Measurements from ENCODE around the gene SH3PXD2B. TPM values are rescaled to one million over a fixed set of nuclear protein-coding genes. Genes with fewer than 3 reads are reported as not detected.

SH3PXD2B gene
- total RNA-seq, 1 experiment from 2014 or later, result 27.5 TPM

DNA sequence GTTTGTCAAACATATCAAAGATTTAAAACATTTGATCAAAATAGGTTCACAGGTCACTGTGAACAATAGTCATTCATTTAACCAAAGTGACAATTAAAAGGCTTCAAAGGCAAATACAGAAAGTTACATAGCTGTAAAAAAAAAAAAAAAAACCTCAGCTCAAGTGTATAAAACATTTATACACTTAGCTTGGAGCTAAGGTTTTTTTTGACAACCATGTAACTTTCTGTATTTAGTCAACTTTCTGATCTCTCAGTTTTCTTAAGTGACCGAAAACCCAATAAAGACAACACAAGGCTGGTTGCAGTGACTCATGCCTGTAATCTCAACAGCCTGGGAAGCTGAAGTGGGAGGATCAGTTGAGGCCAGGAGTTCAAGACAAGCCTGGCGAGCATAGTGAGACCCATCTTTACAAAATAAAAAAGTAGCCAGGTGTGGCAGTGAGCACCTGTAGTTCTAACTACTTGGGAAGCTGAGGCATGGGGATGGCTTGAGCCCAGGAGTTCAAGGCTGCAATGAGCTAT lies 154.3 kb downstream of the SH3PXD2B start:
- RAD21 ChIA-PET (ENCODE audit: low non-redundant PET in 1 of 2, low total read pairs in 2 of 2, uncharacterized antibody in 2 of 2, unreplicated experiment in 2 of 2), result no interaction called here
- intact Hi-C loops (cut with micrococcal nuclease), result loop anchor here (10.0 kb wide), 1 partner anchor 295 kb away; the partner anchor contains the start of gene FBXW11
- Histone ChIP-seq H4K20me1 (ENCODE audit: insufficient read depth) (no peaks in the 10 kb centered on the region), H3K4me3 (replicated peaks in 1 of 2; ENCODE audit: low read depth in 1 of 2, low read length in 2 of 2) (peak overlapping the region in 1 of 2 experiments; percentile 19; a peak in 1 of 4 replicates), H3K4me1 (ENCODE audit: control insufficient read depth in 1 of 2, insufficient read depth in 2 of 2, low read length in 2 of 2) (peaks cover 21 to 27% of the 10 kb centered on the region in 2 experiments), H3K27ac (ENCODE audit: low read depth, low read length) (no peak overlapping the region), H3K9me2 (ENCODE audit: insufficient read depth) (no peaks in the 10 kb centered on the region), H3K4me2 (ENCODE audit: low read length) (peak overlapping the region; percentile 67), H3K36me3 (ENCODE audit: control insufficient read depth in 1 of 2, insufficient read depth in 2 of 2, low read length in 2 of 2) (no peaks in the 10 kb centered on the region), H3K27me3 (ENCODE audit: insufficient read depth, low read length) (no peaks in the 10 kb centered on the region), H2AFZ (ENCODE audit: low read depth, low read length, poor library complexity, severe bottlenecking) (peak overlapping the region; percentile 57), H3K9me3 (ENCODE audit: control insufficient read depth in 1 of 2, insufficient read depth in 1 of 2, low read depth in 1 of 2, low read length in 2 of 2) (no peaks in the 10 kb centered on the region), H3K9ac (ENCODE audit: low read length) (no peak overlapping the region), H3K79me2 (ENCODE audit: insufficient read depth, low read length) (no peaks in the 10 kb centered on the region)
- TF ChIP-seq, protein P1, sequence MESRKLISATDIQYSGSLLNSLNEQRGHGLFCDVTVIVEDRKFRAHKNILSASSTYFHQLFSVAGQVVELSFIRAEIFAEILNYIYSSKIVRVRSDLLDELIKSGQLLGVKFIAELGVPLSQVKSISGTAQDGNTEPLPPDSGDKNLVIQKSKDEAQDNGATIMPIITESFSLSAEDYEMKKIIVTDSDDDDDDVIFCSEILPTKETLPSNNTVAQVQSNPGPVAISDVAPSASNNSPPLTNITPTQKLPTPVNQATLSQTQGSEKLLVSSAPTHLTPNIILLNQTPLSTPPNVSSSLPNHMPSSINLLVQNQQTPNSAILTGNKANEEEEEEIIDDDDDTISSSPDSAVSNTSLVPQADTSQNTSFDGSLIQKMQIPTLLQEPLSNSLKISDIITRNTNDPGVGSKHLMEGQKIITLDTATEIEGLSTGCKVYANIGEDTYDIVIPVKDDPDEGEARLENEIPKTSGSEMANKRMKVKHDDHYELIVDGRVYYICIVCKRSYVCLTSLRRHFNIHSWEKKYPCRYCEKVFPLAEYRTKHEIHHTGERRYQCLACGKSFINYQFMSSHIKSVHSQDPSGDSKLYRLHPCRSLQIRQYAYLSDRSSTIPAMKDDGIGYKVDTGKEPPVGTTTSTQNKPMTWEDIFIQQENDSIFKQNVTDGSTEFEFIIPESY (IDR thresholded peaks at IDR 0.05; ENCODE audit: extremely low read depth, insufficient replicate concordance, low read length), result no peak
- TF ChIP-seq ELF1 (IDR thresholded peaks at IDR 0.05; ENCODE audit: borderline replicate concordance, low read depth) (no peak), SP1 (IDR thresholded peaks at IDR 0.05; ENCODE audit: low read depth) (peak; percentile 27), FOSL1 (IDR thresholded peaks at IDR 0.05; ENCODE audit: low read depth) (peak; percentile 55), YY1 (IDR thresholded peaks at IDR 0.05; ENCODE audit: extremely low read depth, insufficient replicate concordance, low read depth, low read length) (no peak), EZH2phosphoT487 (IDR thresholded peaks at IDR 0.05; ENCODE audit: borderline replicate concordance) (no peak), TCF7L2 (IDR thresholded peaks at IDR 0.05; ENCODE audit: borderline replicate concordance, extremely low read depth, insufficient read depth, insufficient read length) (no peak), CBX3 (IDR thresholded peaks at IDR 0.05; ENCODE audit: low read depth) (peak; percentile 67; the same call in 1 of the 2 replicates), CEBPB (IDR thresholded peaks at IDR 0.05; ENCODE audit: low read depth) (no peak), JUND (IDR thresholded peaks at IDR 0.05) (peak; percentile 53; the same call in 1 of the 2 replicates), ZNF274 (IDR thresholded peaks at IDR 0.05; ENCODE audit: low read depth, low read length) (no peak), RAD21 (IDR thresholded peaks at IDR 0.05; ENCODE audit: low read depth) (no peak), EGR1 (IDR thresholded peaks at IDR 0.05; ENCODE audit: low read depth) (no peak), ZFX (IDR thresholded peaks at IDR 0.05) (no peak), POLR2AphosphoS5 (IDR thresholded peaks at IDR 0.05; ENCODE audit: low read depth, low read length) (no peak), POLR2A (IDR thresholded peaks at IDR 0.05; ENCODE audit: borderline replicate concordance, extremely low read depth, insufficient read depth, insufficient read length) (no peak), SRF (IDR thresholded peaks at IDR 0.05; ENCODE audit: low read depth) (no peak)
- TF ChIP-seq, protein P2, sequence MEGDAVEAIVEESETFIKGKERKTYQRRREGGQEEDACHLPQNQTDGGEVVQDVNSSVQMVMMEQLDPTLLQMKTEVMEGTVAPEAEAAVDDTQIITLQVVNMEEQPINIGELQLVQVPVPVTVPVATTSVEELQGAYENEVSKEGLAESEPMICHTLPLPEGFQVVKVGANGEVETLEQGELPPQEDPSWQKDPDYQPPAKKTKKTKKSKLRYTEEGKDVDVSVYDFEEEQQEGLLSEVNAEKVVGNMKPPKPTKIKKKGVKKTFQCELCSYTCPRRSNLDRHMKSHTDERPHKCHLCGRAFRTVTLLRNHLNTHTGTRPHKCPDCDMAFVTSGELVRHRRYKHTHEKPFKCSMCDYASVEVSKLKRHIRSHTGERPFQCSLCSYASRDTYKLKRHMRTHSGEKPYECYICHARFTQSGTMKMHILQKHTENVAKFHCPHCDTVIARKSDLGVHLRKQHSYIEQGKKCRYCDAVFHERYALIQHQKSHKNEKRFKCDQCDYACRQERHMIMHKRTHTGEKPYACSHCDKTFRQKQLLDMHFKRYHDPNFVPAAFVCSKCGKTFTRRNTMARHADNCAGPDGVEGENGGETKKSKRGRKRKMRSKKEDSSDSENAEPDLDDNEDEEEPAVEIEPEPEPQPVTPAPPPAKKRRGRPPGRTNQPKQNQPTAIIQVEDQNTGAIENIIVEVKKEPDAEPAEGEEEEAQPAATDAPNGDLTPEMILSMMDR (IDR thresholded peaks at IDR 0.05 in 2 of 3, conservative IDR thresholded peaks at IDR 0.05 in 1 of 3; ENCODE audit: borderline replicate concordance in 1 of 3, insufficient read depth in 1 of 3, low read depth in 2 of 3, low read length in 2 of 3), result no peak
- TF ChIP-seq, protein P3, sequence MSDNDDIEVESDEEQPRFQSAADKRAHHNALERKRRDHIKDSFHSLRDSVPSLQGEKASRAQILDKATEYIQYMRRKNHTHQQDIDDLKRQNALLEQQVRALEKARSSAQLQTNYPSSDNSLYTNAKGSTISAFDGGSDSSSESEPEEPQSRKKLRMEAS (IDR thresholded peaks at IDR 0.05), result no peak
- TF ChIP-seq, protein P4, sequence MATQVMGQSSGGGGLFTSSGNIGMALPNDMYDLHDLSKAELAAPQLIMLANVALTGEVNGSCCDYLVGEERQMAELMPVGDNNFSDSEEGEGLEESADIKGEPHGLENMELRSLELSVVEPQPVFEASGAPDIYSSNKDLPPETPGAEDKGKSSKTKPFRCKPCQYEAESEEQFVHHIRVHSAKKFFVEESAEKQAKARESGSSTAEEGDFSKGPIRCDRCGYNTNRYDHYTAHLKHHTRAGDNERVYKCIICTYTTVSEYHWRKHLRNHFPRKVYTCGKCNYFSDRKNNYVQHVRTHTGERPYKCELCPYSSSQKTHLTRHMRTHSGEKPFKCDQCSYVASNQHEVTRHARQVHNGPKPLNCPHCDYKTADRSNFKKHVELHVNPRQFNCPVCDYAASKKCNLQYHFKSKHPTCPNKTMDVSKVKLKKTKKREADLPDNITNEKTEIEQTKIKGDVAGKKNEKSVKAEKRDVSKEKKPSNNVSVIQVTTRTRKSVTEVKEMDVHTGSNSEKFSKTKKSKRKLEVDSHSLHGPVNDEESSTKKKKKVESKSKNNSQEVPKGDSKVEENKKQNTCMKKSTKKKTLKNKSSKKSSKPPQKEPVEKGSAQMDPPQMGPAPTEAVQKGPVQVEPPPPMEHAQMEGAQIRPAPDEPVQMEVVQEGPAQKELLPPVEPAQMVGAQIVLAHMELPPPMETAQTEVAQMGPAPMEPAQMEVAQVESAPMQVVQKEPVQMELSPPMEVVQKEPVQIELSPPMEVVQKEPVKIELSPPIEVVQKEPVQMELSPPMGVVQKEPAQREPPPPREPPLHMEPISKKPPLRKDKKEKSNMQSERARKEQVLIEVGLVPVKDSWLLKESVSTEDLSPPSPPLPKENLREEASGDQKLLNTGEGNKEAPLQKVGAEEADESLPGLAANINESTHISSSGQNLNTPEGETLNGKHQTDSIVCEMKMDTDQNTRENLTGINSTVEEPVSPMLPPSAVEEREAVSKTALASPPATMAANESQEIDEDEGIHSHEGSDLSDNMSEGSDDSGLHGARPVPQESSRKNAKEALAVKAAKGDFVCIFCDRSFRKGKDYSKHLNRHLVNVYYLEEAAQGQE (IDR thresholded peaks at IDR 0.05; ENCODE audit: low read depth), result no peak
- TF ChIP-seq, protein P5, sequence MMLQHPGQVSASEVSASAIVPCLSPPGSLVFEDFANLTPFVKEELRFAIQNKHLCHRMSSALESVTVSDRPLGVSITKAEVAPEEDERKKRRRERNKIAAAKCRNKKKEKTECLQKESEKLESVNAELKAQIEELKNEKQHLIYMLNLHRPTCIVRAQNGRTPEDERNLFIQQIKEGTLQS (IDR thresholded peaks at IDR 0.05), result no peak
- DNase-seq (ENCODE audit: low read depth, low spot score) (no peak), ATAC-seq (peak; percentile 68)
- CTCF ChIA-PET, result interaction anchor here (0.6 kb wide), 1 partner anchor 196 kb away, joined by 3 read pairs; no protein-coding TSS in a partner anchor
- POLR2A ChIA-PET, result no interaction called here
- no TSS peak for BruUV-seq (replicated peaks)

All from HCT116 (cell line).